ENCODE data around the gene FBLN5.
"Not testable (repeated sequence)": the region's sequence is repeated elsewhere in the genome, so short reads cannot be mapped to it uniquely, and the experiment has no call there.

The FBLN5 gene

DNA sequence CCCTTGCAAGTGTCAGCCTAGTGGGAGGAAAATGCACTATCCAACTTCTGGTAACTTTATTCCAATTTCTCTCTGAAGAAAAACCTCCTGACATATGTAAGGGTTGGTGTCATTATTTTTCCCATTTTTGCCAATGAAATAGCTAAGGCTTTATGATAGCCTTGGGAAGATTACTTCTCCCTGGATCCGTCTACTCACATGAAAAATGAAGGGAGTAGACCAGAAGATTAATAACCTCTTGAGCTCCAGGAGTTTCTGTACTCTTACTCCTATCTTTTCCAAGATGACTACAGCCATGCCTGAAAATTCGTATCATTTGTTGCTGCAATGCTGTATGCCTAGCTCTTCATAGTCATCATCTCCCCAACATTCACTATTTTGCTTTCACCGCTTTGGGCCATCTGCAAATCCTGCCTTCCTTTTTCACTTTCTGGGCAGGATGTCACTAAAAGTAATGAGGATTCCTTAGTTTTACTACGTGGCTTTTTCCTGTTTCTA lies 98.9 kb downstream of the FBLN5 start:
- no peaks in the 10 kb centered on the region for H3K36me3 ChIP-seq (ENCODE audit: insufficient read depth, low read length)
- H3K4me1 ChIP-seq (ENCODE audit: insufficient read depth, low read length) = no peaks in the 10 kb centered on the region
- no peaks in the 10 kb centered on the region for H3K9me3 ChIP-seq (ENCODE audit: low read length)
- H3K4me3 ChIP-seq (ENCODE audit: low read length) = no peak overlapping the region
- H3K27me3 ChIP-seq (ENCODE audit: insufficient read depth, low read length) = peaks cover 2% of the 10 kb centered on the region
- no peak overlapping the region for H2AFZ ChIP-seq (ENCODE audit: low read depth, low read length)

DNA sequence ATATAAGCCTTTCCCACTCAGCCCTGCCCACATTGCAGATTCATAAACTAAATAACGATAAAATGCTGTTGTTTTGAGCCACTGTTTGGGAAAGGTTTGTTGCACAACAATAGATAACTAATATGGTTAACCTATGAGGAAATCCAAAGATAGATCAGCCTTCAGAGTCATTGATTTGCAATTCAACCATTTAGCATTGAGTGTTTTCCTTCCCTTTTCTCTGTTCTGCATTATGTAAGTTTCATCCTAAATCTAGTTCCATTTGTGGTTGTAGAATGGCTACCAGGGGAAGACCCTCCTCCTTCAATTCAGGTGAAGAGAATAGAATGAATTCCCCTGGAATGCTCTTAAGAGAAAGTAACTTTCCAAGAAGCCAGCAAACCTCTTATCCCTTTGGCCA lies 99.8 kb downstream of the FBLN5 start:
- H3K27me3 ChIP-seq (ENCODE audit: insufficient read depth, low read length) = peaks cover 2% of the 10 kb centered on the region
- H3K4me1 ChIP-seq (ENCODE audit: insufficient read depth, low read length) = no peaks in the 10 kb centered on the region
- H3K36me3 ChIP-seq (ENCODE audit: insufficient read depth, low read length) = no peaks in the 10 kb centered on the region
- no peaks in the 10 kb centered on the region for H3K9me3 ChIP-seq (ENCODE audit: low read length)
- no peak overlapping the region for H2AFZ ChIP-seq (ENCODE audit: low read depth, low read length)
- H3K4me3 ChIP-seq (ENCODE audit: low read length) = no peak overlapping the region

DNA sequence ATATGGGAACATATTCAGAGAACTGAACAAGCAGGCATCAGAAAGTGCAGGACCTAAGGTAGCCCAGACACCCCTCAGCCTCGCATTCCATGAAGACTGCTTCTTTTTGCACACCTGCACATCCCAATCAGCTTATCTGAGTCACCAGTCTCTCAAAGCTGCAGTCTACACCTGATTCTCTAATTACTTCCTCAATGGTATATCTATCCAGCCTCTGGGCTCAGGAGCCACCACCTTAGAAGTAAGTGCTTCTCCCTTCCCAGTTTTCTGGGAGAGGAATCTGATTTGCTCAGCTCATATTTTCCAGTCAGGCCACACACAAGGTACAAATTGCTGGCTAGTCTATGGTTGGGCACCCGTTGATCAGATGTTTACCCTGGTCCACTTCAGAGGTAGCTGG lies 101.8 kb downstream of the FBLN5 start:
- no peaks in the 10 kb centered on the region for H3K36me3 ChIP-seq (ENCODE audit: insufficient read depth, low read length)
- no peak overlapping the region for H3K4me3 ChIP-seq (ENCODE audit: low read length)
- H3K27me3 ChIP-seq (ENCODE audit: insufficient read depth, low read length) = peaks cover 2% of the 10 kb centered on the region
- no peaks in the 10 kb centered on the region for H3K4me1 ChIP-seq (ENCODE audit: insufficient read depth, low read length)
- H3K9me3 ChIP-seq (ENCODE audit: low read length) = no peaks in the 10 kb centered on the region
- H2AFZ ChIP-seq (ENCODE audit: low read depth, low read length) = no peak overlapping the region

DNA sequence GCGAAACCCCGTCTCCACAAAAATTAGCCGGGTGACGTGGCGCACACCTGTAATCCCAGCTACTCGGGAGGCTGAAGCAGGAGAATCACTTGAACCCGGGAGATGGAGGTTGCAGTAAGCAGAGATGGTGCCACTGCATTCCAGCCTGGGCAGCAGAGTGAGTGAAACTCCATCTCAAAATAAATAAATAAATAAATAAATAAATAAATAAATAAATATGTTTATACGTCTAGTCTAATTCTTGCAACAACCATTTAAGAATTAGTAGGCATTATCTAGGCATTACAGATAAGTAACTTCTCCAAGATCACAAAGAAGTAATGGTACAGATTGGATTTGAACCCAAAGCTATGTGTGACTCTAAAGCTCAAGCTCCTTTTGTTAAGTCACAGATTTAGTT lies 102.4 kb downstream of the FBLN5 start:
- not testable (repeated sequence) for H3K9me3 ChIP-seq (ENCODE audit: low read length); H2AFZ ChIP-seq (ENCODE audit: low read depth, low read length); H3K36me3 ChIP-seq (ENCODE audit: insufficient read depth, low read length); H3K4me3 ChIP-seq (ENCODE audit: low read length); H3K27me3 ChIP-seq (ENCODE audit: insufficient read depth, low read length); H3K4me1 ChIP-seq (ENCODE audit: insufficient read depth, low read length)

DNA sequence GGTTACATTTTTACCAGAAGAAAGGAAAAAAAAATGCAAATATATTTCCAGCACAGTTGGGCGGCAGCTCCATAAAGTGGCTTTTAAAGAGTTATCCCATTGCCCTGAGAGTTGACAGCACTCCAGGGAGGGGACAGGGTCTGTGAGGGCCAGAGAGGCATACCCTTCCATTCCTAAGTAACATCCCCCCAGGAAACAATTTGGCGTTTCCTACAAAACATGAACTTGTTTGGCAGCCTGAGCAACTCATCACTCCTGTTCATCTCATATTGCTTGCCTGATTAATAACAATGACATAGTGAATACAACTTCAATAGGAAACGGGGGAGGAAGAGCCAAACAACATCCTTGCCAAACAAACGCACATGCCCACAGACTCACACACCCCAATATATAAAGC lies 103.5 kb downstream of the FBLN5 start:
- peaks cover 7% of the 10 kb centered on the region for H3K27me3 ChIP-seq (ENCODE audit: insufficient read depth, low read length)
- H3K4me3 ChIP-seq (ENCODE audit: low read length) = no peak overlapping the region
- no peaks in the 10 kb centered on the region for H3K9me3 ChIP-seq (ENCODE audit: low read length)
- H3K4me1 ChIP-seq (ENCODE audit: insufficient read depth, low read length) = no peaks in the 10 kb centered on the region
- H2AFZ ChIP-seq (ENCODE audit: low read depth, low read length) = no peak overlapping the region
- no peaks in the 10 kb centered on the region for H3K36me3 ChIP-seq (ENCODE audit: insufficient read depth, low read length)

DNA sequence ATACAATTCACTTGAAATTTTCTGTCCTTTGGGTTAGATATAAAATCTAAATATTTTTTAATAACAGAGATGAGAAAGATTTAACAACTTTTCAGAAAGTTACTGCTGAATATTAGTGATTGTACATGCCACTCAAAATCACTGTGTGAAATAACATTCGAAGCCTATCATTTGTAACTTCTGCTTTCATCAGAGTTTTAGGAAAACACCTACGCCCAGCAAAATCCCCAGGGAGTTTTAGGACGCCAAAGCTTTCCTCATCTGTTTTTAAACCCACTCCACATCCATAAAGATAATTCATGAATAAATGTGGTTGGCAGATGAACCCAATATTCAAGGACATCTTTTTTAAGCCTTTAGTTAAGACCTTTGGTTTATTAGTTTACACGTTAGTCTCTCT lies 104.1 kb downstream of the FBLN5 start:
- Histone ChIP-seq H3K9me3 (ENCODE audit: low read length) (no peaks in the 10 kb centered on the region), H3K4me1 (ENCODE audit: insufficient read depth, low read length) (no peaks in the 10 kb centered on the region), H2AFZ (ENCODE audit: low read depth, low read length) (no peak overlapping the region), H3K4me3 (ENCODE audit: low read length) (no peak overlapping the region), H3K27me3 (ENCODE audit: insufficient read depth, low read length) (peaks cover 13% of the 10 kb centered on the region), H3K36me3 (ENCODE audit: insufficient read depth, low read length) (no peaks in the 10 kb centered on the region)

DNA sequence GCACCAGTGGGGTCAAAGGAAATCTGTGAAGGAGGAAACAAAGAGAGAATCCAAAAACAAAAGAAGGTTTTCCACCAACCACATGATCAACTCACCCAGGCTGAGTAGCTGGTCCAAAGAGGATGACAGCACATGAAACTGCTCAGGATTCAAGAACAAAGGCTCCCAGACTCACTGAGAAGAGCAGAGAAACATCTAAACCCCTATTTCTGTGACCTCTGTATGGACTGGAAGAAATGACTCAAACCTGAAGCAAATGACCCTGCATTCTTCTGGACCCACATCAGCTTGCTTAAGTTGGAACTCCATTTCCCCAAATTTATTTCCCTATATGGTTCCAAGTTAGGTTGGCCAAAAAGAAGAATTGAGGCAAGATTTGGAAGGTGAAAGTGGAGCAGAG lies 106.4 kb downstream of the FBLN5 start:
- Histone ChIP-seq H3K9me3 (ENCODE audit: low read length) (no peaks in the 10 kb centered on the region), H3K4me1 (ENCODE audit: insufficient read depth, low read length) (no peaks in the 10 kb centered on the region), H2AFZ (ENCODE audit: low read depth, low read length) (no peak overlapping the region), H3K27me3 (ENCODE audit: insufficient read depth, low read length) (peaks cover 32% of the 10 kb centered on the region), H3K4me3 (ENCODE audit: low read length) (no peak overlapping the region), H3K36me3 (ENCODE audit: insufficient read depth, low read length) (no peaks in the 10 kb centered on the region)

DNA sequence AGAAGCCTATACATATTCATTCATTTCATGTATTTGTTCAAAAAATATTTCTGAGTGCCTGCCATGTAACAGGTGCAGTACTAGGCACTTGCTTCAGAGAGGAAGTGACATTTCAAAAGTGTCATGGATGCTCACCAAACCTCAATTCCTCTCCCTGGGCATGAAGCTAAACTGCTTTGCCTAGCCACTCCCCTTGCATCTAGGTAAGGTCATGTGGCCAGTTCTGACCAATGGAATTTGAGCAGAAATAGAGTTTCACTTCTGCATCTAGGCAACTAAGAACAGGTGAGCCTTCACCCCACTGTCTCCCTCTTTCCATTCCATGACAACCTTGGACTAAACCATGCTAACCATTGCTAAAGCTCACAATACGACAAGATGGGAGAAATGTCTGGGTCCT lies 107.7 kb downstream of the FBLN5 start:
- Histone ChIP-seq H3K9me3 (ENCODE audit: low read length) (no peaks in the 10 kb centered on the region), H2AFZ (ENCODE audit: low read depth, low read length) (no peak overlapping the region), H3K4me3 (ENCODE audit: low read length) (no peak overlapping the region), H3K4me1 (ENCODE audit: insufficient read depth, low read length) (no peaks in the 10 kb centered on the region), H3K36me3 (ENCODE audit: insufficient read depth, low read length) (no peaks in the 10 kb centered on the region), H3K27me3 (ENCODE audit: insufficient read depth, low read length) (peaks cover 45% of the 10 kb centered on the region)

DNA sequence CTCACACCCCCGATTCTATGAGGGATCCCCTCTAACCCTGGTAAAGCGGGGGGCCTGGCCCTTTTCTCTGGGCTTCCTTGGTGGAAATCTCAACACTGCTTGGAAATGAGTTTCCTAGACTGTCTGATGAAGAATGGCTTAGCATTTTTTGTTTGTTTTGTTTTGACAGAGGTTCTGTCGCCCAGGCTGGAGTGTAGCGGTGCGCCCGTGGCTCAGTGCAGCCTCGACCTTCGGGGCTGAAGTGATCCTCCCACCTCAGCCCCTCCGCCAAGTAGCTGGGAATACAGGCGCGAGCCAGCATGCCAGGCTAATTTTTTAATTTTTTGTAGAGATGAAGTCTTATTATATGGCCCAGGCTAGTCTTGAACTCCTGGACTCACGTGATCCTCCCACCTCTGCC lies 110.4 kb downstream of the FBLN5 start:
- H2AFZ ChIP-seq (ENCODE audit: low read depth, low read length) = no peak overlapping the region
- H3K36me3 ChIP-seq (ENCODE audit: insufficient read depth, low read length) = no peaks in the 10 kb centered on the region
- peaks cover 60% of the 10 kb centered on the region for H3K27me3 ChIP-seq (ENCODE audit: insufficient read depth, low read length)
- no peaks in the 10 kb centered on the region for H3K9me3 ChIP-seq (ENCODE audit: low read length)
- no peaks in the 10 kb centered on the region for H3K4me1 ChIP-seq (ENCODE audit: insufficient read depth, low read length)
- no peak overlapping the region for H3K4me3 ChIP-seq (ENCODE audit: low read length)

DNA sequence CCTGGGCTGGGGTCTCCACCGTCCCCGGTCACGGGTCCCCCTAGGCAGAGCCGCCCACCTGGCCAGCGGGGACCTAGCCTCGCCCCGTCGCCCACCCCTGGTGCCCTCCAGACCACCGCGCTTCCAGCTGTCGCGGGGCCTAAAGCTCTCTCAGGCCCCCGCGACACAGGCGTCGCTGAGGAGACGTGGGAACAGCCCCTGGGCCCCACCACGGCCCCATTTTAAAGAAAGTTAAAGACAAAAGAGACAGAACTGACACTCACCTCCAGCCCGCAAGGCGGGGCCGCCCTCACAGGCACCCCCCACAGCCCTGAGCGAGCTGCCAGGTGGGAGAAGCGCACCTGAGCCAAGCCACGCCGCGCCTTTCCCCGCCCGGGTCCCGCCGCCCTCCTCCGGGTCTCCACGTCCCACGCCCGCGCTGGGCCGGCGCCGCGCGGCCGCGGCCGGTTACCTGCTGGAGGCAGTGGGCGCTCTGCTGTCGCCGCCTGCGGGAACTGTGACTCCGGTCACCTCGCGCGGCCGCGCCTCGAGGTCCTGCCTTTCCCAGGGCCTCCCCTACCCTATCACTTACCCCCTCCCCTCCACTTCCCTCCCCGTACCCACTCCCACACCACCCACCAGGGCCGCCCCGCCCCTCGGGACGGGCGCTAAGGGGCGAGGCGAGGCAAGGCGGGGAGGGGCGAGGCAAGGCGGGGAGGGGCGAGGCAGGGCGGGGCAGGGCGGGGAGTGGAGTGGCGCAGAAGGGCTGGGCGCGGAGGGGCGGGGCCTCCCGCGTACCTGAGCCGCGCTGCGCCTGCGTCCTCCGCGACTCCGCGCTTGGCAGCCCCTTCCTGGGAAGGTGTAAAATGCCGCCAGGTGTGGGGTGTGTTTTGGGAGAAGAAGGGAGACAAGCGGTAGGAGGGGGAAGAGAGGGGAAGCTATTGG lies 111.3 kb downstream of the FBLN5 start:
- Histone ChIP-seq H3K4me1 (ENCODE audit: insufficient read depth, low read length) (no peaks in the 10 kb centered on the region), H3K4me3 (ENCODE audit: low read length) (no peak overlapping the region), H3K9me3 (ENCODE audit: low read length) (no peaks in the 10 kb centered on the region), H2AFZ (ENCODE audit: low read depth, low read length) (peak overlapping the region; percentile 54), H3K36me3 (ENCODE audit: insufficient read depth, low read length) (no peaks in the 10 kb centered on the region), H3K27me3 (ENCODE audit: insufficient read depth, low read length) (peaks cover 60% of the 10 kb centered on the region)

DNA sequence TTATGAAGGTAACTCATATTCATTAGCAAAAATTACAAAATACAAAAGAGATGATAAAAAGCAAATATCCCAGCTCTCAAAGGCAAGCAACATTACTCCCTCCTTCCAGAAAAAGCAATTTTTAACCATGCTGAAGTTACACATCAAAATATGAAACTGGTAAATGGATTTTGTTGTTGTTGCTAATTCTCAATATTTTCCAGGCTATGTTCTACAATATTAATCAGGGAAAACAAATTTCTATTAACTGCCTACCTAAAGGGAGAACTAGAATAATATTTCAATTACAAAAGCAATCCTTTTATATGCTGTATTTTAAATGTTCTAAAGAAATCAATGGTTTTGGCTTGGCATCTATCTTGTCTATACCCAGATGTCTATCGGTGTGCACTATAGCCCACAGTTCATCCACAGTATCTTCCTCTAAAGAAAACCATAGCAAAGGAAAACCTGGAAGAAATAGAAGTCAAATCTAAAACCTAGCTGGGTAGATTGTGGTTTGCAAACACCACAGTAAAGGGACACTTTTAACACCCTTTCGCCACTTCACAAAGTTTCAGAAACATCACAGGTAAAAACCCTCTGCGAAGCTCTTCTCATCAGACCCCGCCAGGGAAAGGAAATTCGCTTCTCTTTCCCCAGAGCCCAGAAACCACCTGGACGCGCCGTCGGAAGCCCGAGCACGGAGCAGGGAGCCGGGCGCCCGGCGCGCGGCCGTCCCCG lies 112.1 kb downstream of the FBLN5 start:
- Histone ChIP-seq H2AFZ (ENCODE audit: low read depth, low read length) (no peak overlapping the region), H3K4me1 (ENCODE audit: insufficient read depth, low read length) (no peaks in the 10 kb centered on the region), H3K4me3 (ENCODE audit: low read length) (no peak overlapping the region), H3K36me3 (ENCODE audit: insufficient read depth, low read length) (no peaks in the 10 kb centered on the region), H3K9me3 (ENCODE audit: low read length) (no peaks in the 10 kb centered on the region), H3K27me3 (ENCODE audit: insufficient read depth, low read length) (peaks cover 60% of the 10 kb centered on the region)

DNA sequence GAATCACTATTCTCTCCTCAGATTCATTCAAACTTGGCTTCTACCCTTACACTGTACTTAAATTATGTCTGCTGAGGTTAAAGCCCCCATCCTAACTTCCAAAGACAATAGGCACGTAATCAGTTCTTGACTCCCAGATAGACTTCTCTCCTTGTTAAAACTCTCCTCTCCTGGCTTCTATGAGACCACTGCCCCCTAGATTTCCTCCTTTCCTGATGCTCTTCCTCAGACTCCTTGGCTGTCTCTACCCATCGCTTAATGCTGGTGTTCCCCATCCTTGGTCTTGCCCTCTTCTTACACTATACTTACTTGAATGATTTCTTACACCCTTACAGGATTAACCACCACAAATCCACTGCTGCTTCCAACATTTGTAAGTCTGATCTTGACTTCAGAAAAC lies 112.9 kb downstream of the FBLN5 start:
- Histone ChIP-seq H3K4me1 (ENCODE audit: insufficient read depth, low read length) (no peaks in the 10 kb centered on the region), H3K9me3 (ENCODE audit: low read length) (no peaks in the 10 kb centered on the region), H3K36me3 (ENCODE audit: insufficient read depth, low read length) (no peaks in the 10 kb centered on the region), H2AFZ (ENCODE audit: low read depth, low read length) (no peak overlapping the region), H3K27me3 (ENCODE audit: insufficient read depth, low read length) (peaks cover 60% of the 10 kb centered on the region), H3K4me3 (ENCODE audit: low read length) (no peak overlapping the region)

DNA sequence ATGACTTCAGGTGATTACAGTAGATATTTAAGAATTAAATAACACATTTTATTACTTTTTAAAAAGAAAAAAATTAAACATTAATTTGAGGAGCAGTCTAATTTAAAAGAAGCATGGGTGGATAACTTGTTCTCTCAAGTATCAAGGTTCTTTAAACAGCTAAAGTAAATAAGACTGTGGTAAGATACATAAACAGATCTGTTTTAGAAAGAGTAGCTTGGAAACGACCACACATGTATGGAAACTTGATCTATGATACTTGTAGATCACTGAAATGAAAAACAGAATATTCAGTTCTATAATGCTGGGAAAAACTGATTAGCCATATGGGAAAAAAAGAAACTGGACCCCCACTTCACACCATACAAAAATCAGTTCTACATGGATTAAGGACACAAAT lies 116.2 kb downstream of the FBLN5 start:
- Histone ChIP-seq H3K9me3 (ENCODE audit: low read length) (no peaks in the 10 kb centered on the region), H2AFZ (ENCODE audit: low read depth, low read length) (no peak overlapping the region), H3K4me3 (ENCODE audit: low read length) (no peak overlapping the region), H3K36me3 (ENCODE audit: insufficient read depth, low read length) (no peaks in the 10 kb centered on the region), H3K4me1 (ENCODE audit: insufficient read depth, low read length) (no peaks in the 10 kb centered on the region), H3K27me3 (ENCODE audit: insufficient read depth, low read length) (peaks cover 31% of the 10 kb centered on the region)
